COR-L47 (cell line): ENCODE measurements around the gene HOXA5.

Experiments
- DNase-seq: peaks from one replicate; lab custom pipeline; 2025; lab: John Stamatoyannopoulos, UW

Gene HOXA5

GRCh38 chr7:27143023-27143949 lies at the start of gene HOXA5:
TSS of gene HOXA5 (minus strand) at chr7:27143681. CDS start at chr7:27143607, 74 bp downstream.
- peak; percentile 83 for DNase-seq

- no peak for DNase-seq
These were observed 49.3 kb upstream of the HOXA5 start for GRCh38 chr7:27192546-27193334.

GRCh38 chr7:27191833-27192545 lies 48.5 kb upstream of the HOXA5 start:
- DNase-seq: no peak

GRCh38 chr7:27191161-27191731 lies 47.8 kb upstream of the HOXA5 start:
- DNase-seq: no peak

GRCh38 chr7:27189997-27190748 lies 46.7 kb upstream of the HOXA5 start:
- DNase-seq: no peak

GRCh38 chr7:27189295-27189996 lies 46.0 kb upstream of the HOXA5 start:
- no peak for DNase-seq

GRCh38 chr7:27188386-27189294 lies 45.2 kb upstream of the HOXA5 start:
- DNase-seq: no peak

GRCh38 chr7:27187475-27188385 lies 44.2 kb upstream of the HOXA5 start:
- DNase-seq: no peak

- no peak for DNase-seq
These were observed 43.4 kb upstream of the HOXA5 start for GRCh38 chr7:27186668-27187474.

GRCh38 chr7:27185854-27186667 lies 42.6 kb upstream of the HOXA5 start:
- no peak for DNase-seq

GRCh38 chr7:27185013-27185853 lies 41.8 kb upstream of the HOXA5 start, which contains the start of gene HOXA11:
TSS of gene HOXA11 (minus strand) at chr7:27185232. CDS start at chr7:27185144, 88 bp downstream.
- no peak for DNase-seq

GRCh38 chr7:27184337-27185012 lies 41.0 kb upstream of the HOXA5 start:
- peak; percentile 35 for DNase-seq

GRCh38 chr7:27183682-27184336 lies 40.3 kb upstream of the HOXA5 start:
- DNase-seq: no peak

GRCh38 chr7:27182861-27183681 lies 39.6 kb upstream of the HOXA5 start:
- DNase-seq: no peak
